Nucleus accumbens (tissue), 56 donors: ENCODE data around the gene CST5.
"Not testable (repeated sequence)": the region's sequence is repeated elsewhere in the genome, so short reads cannot be mapped to it uniquely, and the experiment has no call there.

Experiments used
- DNase-seq, 56 donors: peaks; one replicate each; lab custom pipeline; 2025; lab: John Stamatoyannopoulos, UW

Gene CST5, protein sequence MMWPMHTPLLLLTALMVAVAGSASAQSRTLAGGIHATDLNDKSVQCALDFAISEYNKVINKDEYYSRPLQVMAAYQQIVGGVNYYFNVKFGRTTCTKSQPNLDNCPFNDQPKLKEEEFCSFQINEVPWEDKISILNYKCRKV

DNA sequence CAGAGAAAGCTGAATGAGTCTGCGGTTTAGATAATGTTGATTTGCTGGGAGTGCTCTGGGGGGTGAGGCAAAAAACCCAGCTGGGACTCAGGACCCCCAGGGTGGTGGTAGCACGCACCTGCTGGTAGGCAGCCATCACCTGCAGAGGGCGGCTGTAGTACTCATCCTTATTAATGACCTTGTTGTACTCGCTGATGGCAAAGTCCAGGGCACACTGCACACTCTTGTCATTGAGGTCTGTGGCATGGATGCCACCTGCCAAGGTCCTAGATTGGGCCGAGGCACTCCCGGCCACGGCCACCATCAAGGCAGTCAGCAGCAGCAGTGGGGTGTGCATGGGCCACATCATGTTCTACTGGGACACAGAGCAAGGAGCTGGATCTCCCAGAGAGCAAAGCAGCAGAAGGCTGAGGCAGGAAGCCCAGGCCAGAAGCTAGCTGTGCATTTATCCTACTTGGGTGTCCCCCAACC is at the start of gene CST5:
Gene CST5, minus strand, starts transcription at position 421 of the 471 bp plus-strand sequence. Its CDS starts 72 bp downstream, at position 349.
- no peak for DNase-seq

DNA sequence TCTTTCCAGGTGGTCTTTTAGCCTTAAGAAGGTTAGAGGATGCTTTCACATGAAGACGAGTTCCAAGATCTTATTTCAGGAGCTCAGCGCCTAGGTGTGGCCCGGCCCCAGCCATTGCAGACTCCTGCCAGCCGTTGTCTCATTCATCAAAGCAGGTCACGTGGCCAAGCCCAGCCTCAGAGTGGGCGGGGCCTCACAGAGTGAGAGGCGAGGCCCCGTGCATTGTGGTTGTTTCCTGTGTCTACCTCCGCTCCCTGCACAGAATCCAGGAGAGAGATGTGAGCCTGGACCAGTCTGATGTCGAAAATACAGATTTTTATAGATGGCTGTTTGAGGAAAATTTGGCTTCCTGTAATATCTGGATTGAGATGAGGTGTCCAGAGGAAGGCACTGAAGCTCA is 49.2 kb upstream of the CST5 start:
- DNase-seq, result no peak

DNA sequence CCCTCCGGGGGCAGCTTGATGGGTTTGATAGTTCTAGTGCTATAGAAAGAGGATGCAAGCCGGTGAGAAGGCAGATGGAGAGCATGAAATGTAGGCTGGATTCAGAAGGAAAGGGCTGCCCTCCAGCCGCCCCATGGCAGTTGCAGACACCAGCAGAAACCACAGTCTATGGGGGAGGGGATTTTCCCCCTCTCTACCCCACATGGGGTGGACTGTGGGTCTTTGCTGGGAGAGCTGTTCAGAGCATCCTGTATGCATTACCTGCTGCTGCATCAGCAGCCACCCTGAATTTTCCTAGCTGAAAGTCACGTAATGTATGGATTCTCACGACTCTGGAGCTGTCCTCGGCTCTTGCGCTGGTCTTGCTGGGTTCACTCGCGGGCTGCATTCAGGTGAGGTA is 48.8 kb upstream of the CST5 start:
- DNase-seq, result no peak

DNA sequence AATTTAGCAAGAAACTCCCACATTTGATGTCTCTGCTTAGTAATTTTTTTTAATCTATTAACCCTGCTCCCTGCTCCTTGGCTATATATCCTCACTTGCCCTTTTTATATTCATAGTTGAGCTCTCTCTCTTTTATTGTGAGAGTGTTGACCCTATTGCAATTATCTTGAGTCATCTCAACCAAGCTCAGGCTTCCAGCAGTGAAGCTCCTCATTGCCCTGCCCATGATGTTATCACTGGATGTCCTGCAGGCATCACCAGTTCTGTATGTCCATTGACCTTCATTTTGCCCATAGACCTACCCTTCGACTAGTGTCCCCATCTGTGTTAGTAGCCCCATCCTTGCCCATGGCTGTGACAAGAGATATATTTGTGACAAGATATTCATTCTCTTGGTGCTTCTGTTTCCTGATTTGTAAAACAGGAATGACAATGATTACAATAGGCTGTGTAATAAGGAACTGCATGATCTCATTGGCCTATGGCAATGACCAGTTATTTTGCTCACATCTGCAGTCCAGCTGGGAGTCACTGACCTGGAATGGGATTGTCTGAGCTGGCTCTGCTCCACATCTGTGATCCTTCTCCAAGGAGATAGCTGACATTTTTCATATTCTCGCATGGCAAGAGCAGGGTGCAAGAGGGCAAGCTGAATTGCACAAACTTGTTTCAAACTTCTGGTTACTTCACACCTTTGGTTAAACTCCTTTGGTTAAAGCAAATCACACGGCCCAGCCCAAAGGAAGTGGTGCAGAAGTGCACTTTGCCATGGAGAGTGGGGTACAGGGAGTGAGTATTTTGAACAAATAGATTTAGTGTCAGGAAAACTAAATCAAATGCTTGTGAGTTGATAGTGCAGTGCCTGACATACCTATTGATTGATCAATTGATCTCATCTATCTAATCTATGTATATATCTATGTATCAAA is 47.7 kb upstream of the CST5 start:
- DNase-seq, result no peak

DNA sequence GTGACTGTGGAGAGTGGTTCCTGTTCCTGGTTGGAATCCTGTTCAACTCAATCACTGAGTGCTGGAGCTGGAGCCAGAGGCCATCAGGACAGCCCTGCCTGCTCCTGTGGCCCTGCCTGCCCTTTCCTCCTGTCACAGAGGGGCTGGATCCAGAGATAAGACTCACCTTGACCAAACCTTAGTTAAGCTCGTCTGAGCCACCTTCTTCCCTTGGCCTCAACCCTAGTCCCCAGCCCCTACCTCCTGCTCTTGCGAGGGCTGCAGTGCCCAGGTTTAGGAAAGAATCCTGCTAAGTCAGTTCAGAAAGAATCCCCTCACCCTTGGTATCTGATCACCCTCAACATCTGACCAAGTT is 47.0 kb upstream of the CST5 start:
- DNase-seq, result no peak

DNA sequence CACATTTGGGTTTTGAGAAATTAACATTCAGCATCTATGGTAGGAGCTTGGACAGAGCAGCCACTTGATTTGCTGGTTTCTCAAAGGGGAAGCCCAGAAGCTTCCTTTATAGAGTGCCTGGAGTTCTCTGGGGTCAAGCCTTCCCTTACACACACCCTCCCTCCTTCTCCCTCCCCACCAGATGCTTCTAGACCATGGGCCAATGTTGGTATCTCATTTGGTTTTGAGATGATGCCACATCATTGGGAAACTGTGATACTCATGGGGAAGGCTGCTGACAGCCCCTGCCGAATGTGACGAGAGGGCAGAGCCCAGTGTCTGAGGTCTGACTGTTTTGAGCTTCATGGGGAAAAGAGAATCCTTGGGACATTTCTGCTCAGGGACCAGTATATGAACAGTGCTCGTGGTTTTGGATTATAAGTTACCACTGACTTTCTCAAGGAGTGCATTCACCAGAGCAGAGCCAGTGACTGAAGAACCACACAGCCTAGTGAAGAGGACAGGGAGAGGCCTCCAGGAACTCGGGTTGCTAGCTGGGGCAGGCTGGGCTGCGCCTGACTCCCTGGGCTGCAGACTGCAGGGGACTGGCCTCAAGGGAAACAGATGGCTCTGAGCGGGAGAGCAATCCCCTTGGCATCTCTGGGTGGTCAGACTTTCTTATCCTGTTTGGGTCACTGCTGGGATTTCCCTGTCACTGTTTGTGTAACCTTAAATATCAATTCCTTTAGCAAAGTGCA is 46.4 kb upstream of the CST5 start:
- DNase-seq, result no peak

DNA sequence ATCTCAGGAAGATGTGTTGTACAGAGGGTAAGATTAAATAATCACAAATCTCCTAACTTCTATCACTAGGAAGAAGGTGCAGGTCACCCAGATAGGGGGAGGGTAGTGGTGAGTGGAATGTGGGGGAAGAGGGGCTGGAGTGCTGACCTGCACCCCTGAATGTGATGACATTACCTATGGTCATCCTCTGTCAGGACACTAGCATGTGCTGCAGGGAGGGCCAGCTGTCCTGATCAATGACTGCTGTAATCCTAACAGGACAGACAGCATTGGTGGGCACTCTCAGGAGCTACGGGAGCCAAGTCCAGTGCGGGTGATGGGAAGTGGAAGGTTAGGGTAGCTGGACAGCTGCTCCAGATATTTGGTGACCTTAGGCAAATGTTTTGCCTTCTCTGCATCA is 45.2 kb upstream of the CST5 start:
- DNase-seq, result no peak

DNA sequence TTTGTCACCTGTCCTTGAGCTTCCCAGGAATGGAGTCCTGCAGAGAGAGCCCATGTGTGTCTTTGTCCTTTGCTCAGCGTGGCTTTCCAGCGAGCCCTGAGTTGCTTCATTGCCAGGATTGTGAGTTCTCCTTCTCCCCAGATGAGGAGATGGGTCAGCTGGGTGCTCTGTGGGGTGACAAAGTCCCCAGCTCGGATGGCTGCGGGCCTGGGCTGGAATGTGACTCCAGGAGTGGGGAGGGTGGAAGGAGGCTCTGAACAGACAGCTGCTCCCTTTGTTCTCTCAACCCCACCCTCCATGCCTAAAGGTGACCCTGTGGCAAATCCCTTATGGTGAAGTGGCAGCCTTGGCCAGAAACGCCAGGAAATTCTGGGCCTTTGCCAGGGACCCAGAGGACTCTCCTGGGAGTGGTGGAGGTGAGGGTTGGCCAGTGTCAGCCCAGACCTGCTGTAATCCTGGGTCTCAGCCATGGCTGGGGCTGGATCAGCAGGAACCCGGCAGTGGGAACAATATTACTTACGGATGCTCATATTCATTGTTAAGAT is 44.4 kb upstream of the CST5 start:
- peak in 1 of 56 donors; percentile 3 for DNase-seq

DNA sequence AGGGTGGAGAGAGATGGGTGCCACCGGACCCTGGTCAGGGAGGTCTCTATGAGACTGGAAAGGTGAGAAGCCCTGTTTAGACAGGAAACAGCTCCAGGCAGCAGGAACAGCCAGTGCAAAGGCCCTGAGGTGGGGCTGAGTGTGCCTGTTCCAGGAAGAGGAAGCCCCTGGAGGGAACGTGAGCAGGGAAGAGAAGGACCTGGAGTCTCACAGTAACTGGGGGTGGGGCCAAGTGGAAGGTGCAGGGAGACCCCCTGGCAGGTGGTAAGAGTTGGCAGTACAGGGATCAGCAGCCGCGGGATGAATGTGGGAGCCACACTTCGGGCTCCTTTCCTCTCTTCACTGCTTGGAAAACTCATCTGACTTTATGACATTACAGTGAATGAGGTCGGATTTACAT is 43.8 kb upstream of the CST5 start:
- DNase-seq, result no peak

DNA sequence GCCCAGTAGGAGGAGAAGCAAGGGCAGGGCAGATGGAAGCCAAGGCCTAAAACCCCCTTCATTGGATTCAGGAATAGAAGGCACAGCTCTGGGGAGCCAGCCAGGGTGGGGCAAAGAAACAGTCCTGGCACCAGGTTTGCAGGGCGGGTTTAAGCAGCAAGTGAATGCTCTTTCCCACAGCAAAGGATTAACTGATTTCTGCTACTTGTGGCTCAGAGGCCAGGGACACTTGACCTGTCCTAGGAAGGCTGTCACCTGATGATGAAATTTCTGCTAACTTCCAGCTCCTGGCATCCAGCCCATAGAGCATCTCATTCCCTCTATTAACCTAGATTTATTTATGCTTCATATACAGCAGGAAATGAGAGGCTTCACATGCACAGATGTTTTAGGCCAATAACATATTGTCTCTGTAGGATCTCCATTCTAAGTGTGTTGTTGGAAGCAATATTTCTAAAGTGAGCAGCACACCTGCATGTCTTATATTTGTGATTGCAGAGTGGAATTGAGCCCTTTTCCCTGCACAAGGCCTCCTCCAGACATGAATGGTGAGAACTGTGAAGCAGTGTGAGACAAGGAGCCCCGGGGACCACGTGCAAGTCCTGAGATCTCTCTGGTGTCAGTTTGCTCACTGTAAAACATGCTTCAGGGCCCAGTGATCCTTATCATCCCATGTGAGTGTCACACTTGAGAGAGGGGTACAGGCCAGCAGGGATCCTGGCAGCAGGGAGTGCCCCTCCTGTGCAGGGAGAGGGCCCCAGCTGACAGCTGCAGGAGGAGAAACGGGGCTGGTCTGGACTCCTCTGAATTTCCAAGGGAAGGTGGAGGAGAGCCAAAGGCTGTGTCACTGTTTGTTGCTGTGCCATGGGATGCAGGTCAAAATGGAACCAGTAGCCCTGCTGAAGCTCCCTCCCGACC is 41.1 kb upstream of the CST5 start:
- DNase-seq, result no peak

DNA sequence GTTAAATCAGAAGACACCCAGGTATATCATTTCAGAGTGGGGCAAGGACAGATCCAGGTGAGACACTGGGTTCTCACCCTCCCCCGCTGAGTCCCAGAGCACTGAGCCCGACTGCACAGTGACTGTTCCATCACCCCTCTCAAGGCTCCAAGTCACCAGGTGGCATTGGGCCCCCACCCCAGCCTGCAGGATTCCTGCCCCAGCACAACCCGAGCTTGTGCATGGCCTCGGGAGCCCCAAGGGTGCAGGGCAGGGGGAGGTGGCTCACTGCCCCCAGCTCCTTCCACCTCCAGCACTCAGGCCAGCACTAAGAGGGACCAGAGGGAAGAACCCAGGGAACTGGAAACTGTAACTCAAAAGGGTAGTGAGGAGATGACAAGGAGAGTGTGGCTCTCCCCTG is 39.3 kb upstream of the CST5 start:
- DNase-seq, result peak in 1 of 56 donors; percentile 3

DNA sequence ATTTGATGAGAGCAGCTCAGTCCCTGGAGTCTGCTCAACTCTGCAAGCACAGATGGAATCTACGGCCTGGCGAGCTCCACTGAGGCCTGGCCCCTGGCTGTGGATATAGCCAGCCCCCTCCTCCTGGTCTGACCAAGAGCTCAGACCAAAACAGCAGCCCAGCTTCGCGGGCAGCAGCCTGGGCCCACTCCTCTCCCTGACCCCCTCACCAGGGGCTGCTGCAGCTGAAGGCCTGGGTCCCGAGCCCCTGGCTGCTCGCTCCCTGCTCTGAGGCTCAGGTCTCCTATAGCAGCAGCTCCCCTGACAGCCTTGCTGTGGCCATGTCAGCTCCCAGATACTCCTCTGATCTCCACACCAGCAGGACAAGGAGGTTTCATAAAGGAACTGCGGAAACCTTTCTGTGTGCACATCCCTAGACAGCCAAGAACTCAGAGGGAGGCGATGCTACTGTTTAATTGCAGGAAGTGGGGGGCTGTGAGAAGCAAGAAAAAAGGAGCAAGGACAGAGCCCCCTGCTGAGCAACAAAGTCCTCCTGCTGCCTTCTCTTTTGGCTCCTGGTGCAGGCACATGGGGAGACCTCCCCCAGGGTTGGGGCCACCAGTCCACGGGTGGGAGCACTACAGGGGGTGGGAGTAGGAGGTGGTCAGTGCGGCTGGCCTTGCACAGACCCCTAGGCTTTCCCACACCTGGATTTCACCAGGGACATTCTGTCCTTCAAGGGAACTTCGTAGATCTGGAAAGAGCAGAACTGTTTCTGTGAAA is 38.7 kb upstream of the CST5 start:
- no peak for DNase-seq

DNA sequence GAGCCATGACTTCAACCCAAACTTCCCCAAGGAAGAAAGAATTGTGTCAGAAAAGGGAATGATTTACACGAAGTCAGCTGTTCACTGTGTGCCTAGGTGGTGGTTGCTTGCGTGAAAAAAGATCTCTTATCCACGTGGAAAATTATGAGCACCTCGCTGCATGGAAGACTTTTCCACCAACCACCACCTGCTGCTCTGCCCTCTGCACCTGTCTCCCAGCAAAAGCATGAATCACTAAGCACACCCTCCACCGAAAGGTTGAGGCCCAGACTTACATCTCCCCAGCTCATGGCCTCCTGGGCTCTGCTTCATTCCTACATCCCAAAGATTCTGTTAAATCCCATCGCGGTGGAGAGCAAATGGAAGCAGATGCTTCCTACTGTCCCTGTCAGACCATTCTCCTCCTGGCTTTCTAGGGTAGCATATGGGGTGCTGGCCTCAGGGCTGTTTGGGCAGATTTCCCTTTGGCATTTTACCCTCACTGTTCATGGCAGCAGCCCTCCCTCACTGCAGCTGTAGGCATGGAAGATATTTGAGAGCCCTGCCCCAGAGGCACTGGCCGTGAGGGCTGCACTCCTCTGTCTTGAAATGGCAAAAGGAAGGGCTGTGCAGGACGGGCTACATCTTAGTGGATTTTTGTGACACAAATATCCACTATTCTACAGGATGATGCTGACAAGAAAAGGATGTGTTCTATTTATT is 37.6 kb upstream of the CST5 start:
- no peak for DNase-seq

DNA sequence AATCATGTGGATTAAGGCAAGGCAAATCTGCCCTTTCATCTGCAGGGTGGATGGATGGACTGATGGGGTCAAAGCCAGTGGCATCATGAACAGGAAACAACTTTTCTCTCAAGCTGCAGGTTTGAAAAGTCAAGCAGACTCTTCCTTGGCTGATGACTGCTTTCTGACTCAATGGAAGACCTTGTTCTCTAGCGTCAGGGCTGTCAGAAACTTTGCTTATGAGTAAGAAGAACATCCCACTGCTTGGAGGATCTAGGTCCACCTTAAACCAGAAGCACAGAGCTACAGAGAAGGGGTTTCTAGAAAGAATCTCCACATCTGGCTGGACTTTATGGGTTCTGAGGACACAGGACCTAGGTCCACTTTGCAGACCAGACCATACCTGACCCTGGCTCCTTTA is 36.3 kb upstream of the CST5 start:
- DNase-seq, result no peak

DNA sequence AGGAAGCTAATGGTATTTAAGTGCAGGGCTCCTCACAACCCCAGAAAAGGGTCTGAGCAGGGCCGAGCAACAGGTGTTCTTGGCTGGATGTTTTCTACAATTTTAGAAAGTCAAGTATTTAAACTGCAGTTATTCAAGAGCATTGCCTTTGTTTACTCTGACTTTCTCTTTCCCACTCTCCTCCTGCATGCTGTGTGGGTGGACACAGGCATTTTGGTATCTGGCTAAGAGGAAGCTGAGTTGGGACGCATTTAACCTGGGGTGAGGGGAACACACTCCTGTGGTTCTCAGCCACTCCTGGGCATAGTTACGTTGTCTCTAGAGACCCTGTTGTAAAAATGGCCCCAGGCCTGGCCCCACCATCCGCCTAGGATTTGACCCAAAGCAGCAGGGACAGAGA is 34.9 kb upstream of the CST5 start:
- DNase-seq, result not testable (repeated sequence)

DNA sequence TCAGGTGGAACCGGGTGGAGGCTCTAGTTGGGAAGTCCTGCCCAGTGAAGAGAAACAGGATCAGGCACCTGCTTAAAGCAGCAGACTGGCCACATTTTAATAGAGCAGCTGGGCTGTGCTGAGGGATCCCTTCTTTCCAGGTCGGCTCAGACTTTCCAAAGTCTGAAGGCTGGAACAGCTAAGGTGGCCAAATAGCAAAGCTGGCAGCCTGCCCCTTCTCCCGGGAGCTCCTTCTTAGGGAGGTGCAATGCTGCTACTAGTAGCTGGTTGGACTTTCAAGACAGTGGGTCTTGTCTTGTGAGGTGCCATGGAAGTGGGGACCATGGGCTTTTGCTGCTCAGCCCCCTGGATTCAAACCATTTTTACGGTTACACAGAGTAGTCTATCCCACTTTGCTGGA is 30.7 kb upstream of the CST5 start:
- no peak for DNase-seq

DNA sequence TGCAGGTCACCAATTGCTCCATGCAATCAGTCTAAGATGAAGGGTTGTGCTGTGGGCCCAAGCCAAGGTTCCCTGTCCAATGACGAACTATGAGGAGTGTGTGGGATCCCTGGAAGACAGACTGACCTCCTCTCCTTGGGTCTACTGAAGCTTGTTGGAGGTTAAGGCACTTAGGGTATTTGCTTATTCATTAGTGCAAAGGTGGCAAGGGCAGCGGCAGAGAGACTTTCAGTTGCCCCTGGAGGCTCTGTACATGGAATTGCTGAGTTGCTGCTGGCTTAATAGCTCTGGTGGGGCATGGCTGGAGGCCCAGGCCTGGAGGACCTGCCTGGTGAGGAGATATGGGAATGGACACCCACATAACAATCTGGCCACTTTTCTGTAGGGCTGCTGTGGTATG is 29.8 kb upstream of the CST5 start:
- DNase-seq, result no peak

DNA sequence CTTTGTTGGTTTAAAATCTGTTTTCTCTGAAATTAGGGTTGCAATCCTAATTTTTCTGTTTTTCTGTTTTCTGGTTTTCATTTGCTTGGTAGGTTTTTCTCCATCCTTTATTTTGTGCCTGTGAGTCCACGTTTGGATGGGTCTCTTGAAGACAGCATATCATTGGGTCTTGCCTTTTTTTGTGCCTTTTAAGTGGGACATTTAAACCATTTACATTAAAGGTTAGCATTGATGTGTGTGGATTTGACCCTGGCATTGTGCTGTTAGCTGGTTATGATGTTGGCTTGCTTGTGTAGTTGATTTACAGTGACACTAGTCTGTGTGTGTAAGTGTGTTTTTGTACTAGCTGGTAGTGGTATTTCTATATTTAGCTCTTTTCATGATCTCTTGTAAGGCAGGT is 28.0 kb upstream of the CST5 start:
- DNase-seq, result no peak

DNA sequence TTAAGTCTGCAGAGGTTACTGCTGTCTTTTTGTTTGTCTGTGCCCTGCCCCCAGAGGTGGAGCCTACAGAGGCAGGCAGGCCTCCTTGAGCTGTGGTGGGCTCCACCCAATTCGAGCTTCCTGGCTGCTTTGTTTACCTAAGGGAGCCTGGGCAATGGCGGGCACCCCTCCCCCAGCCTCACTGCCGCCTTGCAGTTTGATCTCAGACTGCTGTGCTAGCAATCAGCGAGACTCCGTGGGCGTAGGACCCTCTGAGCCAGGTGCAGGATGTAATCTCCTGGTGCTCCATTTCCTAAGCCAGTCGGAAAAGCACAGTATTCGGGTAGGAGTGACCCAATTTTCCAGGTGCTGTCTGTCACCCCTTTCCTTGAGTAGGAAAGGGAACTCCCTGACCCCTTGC is 22.8 kb upstream of the CST5 start:
- not testable (repeated sequence) for DNase-seq
